Right lobe of liver (tissue), 6 donors: ENCODE results near the gene DLEC1. TPM values are rescaled to one million over a fixed set of nuclear protein-coding genes. Genes with fewer than 3 reads are reported as not detected.

Experiments
- ATAC-seq, 4 donors: fragments of 200-7000 bp; cut with Tn5 transposase; one replicate each; pipeline ENCODE4 v1.9.1; 2020; ENCODE audit warnings: mild to moderate bottlenecking in 4 of 4, moderate library complexity in 4 of 4
- DNase-seq, 3 donors: peaks; one replicate each; pipeline ENCODE4 v3.0.0-alpha.2; 2020
- H3K27ac ChIP-seq, 3 donors: fragments of 200-600 bp; one replicate each; pipeline ENCODE4 v1.8.0; 2022
- H3K27me3 ChIP-seq, 2 donors: fragments of 200-600 bp; one replicate each; pipeline ENCODE4 v1.8.0; 2022
- H3K36me3 ChIP-seq, 4 donors: fragments of 200-600 bp; sonication (generic) in 1 of 4; one replicate each; pipeline versions ENCODE4 v1.5.1 to v1.8.0; 2017 to 2022; ENCODE audit warnings: control low read depth in 1 of 4
- H3K4me1 ChIP-seq, 4 donors: fragments of 200-600 bp; sonication (generic) in 1 of 4; one replicate each; pipeline versions ENCODE4 v1.5.1 to v1.8.0; 2017 to 2022; ENCODE audit warnings: control low read depth in 1 of 4
- H3K4me3 ChIP-seq, 3 donors: fragments of 200-600 bp; one replicate each; pipeline ENCODE4 v1.8.0; 2022
- H3K9me3 ChIP-seq, 4 donors: fragments of 200-600 bp; sonication (generic) in 1 of 4; one replicate each; pipeline versions ENCODE4 v1.5.1 to v1.8.0; 2017 to 2022; ENCODE audit warnings: control low read depth in 1 of 4
- POLR2A ChIP-seq: fragments of 450-650 bp; IDR thresholded peaks from one replicate; pipeline ENCODE4 v1.6.1; 2017; ENCODE audit warnings: antibody characterized with exemption, mild to moderate bottlenecking
- WGBS: methylation state at CpG from one replicate; pipeline ENCODE4 v1.1.6; 2018; ENCODE audit warnings: low coverage, low lambda C conversion rate; ENCODE audit not compliant: insufficient coverage; ENCODE audit errors: missing lambda C conversion rate; 5-methylcytosine and 5-hydroxymethylcytosine counted together
- intact Hi-C, 2 donors: fragments of 100-400 bp; cut with DNase I; formaldehyde crosslinking; loops; one replicate each; pipeline versions ENCODE4 v1.11.2 to v1.14.1; 2022
- total RNA-seq, 6 experiments: library from RNA; depleted of rRNA in 2 of 6; stranded (reverse); fragments of >200 nt in 2 of 6; fragmentation: NEBNext Ultra II Directional in 3 of 6; extraction: Animal tissue kit (Norgen Biotek cat#: 25700) in 3 of 6; gene quantifications; one replicate each; pipeline versions ENCODE4 v1.1.0 to v1.2.4, GENCODE V29; 2016 to 2023
- TF ChIP-seq, protein P1 (sequence below), 4 donors: fragments of 200-600 bp in 3 of 4; fragments of 450-650 bp in 1 of 4; IDR thresholded peaks; one replicate each; pipeline versions ENCODE4 v1.5.1 to v1.8.0; 2016 to 2022; ENCODE audit warnings: antibody characterized with exemption in 4 of 4, mild to moderate bottlenecking in 2 of 4
- donor health status: DM: no; HTN: yes; CAD: no.
- donor health status: DM: no; HTN: no; CAD: no.
- donor health status: DM: no; HTN: no; CAD: no.
- donor health status: DM: no; HTN: yes; CAD: no.
- donor health status: DM: no; HTN: yes; CAD: no.

The DLEC1 gene
- total RNA-seq, 6 experiments from 2014 or later = 0.04 to 0.18 (median 0.15) TPM; not detected in 2

DNA sequence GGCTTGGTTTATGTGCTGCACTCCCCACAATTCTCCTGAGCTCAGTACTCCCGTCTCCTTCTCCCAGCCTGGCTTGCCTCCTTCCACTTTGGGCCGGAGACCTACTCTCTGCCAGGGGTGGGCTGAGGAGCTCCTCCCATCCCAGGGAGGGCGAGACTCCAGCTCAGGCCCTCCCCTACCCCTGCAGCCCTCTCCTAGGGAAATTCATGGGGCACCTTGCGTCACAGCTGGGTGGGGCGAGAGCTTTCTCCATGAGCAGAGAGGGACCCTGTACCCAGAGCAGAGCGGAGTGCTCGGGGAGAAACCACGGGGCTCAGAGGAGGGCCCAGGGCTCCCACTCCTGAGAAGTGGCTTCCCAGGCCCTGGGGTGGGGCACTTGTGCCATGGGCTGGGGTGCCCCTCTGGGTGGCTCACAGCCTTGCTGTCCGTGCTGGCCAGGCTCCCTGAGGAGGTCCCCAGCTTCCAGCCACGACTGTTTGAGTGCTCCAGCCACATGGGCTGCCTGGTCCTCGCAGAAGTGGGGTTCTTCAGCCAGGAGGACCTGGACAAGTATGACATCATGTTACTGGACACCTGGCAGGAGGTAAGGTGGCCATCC lies 35.1 kb upstream of the DLEC1 start:
- ATAC-seq (no peak), DNase-seq (peak in 1 of 3 donors; percentile 57)
- TF ChIP-seq, protein P1, sequence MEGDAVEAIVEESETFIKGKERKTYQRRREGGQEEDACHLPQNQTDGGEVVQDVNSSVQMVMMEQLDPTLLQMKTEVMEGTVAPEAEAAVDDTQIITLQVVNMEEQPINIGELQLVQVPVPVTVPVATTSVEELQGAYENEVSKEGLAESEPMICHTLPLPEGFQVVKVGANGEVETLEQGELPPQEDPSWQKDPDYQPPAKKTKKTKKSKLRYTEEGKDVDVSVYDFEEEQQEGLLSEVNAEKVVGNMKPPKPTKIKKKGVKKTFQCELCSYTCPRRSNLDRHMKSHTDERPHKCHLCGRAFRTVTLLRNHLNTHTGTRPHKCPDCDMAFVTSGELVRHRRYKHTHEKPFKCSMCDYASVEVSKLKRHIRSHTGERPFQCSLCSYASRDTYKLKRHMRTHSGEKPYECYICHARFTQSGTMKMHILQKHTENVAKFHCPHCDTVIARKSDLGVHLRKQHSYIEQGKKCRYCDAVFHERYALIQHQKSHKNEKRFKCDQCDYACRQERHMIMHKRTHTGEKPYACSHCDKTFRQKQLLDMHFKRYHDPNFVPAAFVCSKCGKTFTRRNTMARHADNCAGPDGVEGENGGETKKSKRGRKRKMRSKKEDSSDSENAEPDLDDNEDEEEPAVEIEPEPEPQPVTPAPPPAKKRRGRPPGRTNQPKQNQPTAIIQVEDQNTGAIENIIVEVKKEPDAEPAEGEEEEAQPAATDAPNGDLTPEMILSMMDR (IDR thresholded peaks at IDR 0.05) = no peak
- TF ChIP-seq POLR2A = no peak
- H3K27me3 ChIP-seq = no peaks in the 10 kb centered on the region
- H3K36me3 ChIP-seq = no peaks in the 10 kb centered on the region
- H3K4me1 ChIP-seq = no peaks in the 10 kb centered on the region
- H3K27ac ChIP-seq = no peak overlapping the region
- no peak overlapping the region for H3K4me3 ChIP-seq
- no peaks in the 10 kb centered on the region for H3K9me3 ChIP-seq
- WGBS = 60% methylated on average over 3 of the region's 11 CpGs
- intact Hi-C loops = loop anchor here (10.0 kb wide), 1 partner anchor 111 kb away; no protein-coding TSS in a partner anchor

DNA sequence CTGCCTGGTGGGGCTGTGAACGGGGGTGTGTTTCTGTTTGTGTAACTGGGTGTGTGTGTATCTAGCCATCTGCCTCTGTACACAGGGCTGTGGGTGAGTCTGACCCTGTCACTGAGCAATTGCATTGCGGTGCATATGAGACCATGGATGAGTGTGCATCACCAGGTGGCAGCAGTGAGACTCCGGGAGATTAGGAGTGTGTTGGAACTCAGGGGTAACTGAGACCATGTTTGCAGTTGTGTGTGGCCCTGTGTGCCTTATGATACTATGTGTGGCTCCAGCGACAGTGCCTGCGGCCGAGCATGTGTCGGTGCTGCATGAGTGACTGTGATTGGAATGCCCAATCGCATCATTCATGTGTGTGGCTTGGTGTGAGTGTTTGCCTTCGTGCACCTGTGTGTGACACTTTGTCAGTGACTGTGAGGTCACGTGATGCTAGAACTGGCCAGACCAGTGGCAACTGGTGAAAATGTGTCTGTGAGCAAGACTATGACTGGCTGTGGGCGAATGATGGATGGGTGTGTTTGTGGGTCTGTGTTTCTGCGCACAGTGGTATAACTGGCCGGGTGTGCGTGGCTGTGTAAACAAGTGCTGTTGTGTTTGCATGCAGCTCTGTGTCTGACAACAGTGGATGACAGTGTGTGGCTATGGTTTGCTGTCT lies 34.5 kb upstream of the DLEC1 start:
- no peak overlapping the region for H3K4me3 ChIP-seq
- H3K27ac ChIP-seq = no peak overlapping the region
- peak; percentile 79 to 82 (median 81) for DNase-seq
- intact Hi-C loops = loop anchor here (10.0 kb wide), 1 partner anchor 110 kb away; no protein-coding TSS in a partner anchor
- WGBS = 57% methylated on average over 4 of the region's 14 CpGs
- TF ChIP-seq, protein P1 (IDR thresholded peaks at IDR 0.05) = peak; percentile 64 to 79 (median 75)
- no peak for TF ChIP-seq POLR2A
- ATAC-seq = peak; percentile 80 to 89 (median 82)
- H3K36me3 ChIP-seq = no peaks in the 10 kb centered on the region
- no peaks in the 10 kb centered on the region for H3K27me3 ChIP-seq
- H3K9me3 ChIP-seq = no peaks in the 10 kb centered on the region
- H3K4me1 ChIP-seq = no peaks in the 10 kb centered on the region

DNA sequence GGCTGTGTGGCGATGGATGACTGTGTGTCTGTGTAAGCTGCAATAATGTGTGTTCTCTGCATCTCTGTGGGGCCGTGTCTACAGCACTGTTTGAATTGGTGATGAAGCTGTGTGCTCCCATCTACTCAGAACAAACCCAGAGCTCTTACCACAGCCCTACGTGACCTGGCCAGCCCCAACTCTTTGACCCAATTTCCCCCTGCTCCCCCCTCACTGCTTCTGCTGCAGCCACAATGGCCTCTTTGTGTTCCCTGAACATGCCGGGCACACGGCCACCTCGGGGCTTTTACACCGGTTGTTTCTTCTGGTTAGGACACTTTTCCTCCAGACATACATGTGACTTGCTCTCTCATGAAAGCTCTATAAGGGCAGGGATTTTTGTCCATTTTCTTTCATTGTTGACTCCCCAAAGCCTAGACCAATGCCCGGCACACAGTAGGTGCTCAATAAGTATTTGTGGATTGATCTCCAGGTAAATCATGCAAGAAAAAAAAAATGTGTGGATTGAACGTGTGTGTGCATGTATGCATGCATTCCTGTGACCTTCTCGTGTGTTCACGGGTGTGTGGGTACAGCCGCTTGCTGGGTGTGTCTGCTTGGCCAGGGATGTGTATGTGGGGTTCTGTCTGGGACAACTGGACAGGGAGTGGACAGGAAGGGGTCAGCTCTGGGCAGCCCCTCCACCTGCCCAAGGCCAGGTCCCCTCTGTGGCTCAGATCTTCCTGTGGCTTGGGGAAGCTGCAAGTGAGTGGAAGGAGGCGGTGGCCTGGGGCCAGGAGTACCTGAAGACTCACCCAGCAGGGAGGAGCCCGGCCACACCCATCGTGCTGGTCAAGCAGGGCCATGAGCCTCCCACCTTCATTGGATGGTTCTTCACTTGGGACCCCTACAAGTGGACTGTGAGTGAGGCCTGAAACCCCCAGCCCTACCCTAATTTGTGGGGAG lies 33.7 kb upstream of the DLEC1 start:
- intact Hi-C loops = loop anchor here (10.0 kb wide), 1 partner anchor 109 kb away; no protein-coding TSS in a partner anchor
- H3K9me3 ChIP-seq = no peaks in the 10 kb centered on the region
- no peak overlapping the region for H3K4me3 ChIP-seq
- H3K27me3 ChIP-seq = no peaks in the 10 kb centered on the region
- no peak for ATAC-seq
- peak in 2 of 3 donors; percentile 18 to 53 for DNase-seq
- H3K27ac ChIP-seq = no peak overlapping the region
- no peaks in the 10 kb centered on the region for H3K4me1 ChIP-seq
- 60% methylated on average over 8 of the region's 15 CpGs for WGBS
- TF ChIP-seq POLR2A = no peak
- TF ChIP-seq, protein P1 (IDR thresholded peaks at IDR 0.05) = no peak
- H3K36me3 ChIP-seq = peaks cover 0 to 4% (median 0%) of the 10 kb centered on the region in 4 donors

DNA sequence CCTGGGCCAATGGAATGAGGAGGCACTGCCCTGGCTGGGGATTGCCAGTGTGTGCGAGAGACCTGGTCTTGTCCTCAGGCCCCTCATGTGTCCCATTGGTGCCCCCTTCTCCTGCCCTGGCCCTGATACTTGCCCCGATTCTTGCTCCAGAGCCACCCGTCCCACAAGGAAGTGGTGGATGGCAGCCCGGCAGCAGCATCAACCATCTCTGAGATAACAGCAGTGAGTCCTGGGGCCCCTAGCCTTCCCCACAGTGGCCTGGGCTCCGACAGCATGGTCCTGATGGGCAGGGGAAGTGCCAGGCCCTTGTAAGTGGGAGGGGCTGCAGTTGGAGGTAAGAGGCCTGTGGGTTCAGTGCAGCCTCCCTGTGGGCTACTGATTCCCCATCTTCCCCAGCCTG lies 33.0 kb upstream of the DLEC1 start:
- H3K4me3 ChIP-seq = no peak overlapping the region
- no peak for ATAC-seq
- no CpG with 5 or more reads among the region's 5 CpGs for WGBS
- H3K27me3 ChIP-seq = no peaks in the 10 kb centered on the region
- intact Hi-C loops = loop anchor here (10.0 kb wide), 1 partner anchor 109 kb away; no protein-coding TSS in a partner anchor
- no peaks in the 10 kb centered on the region for H3K9me3 ChIP-seq
- H3K27ac ChIP-seq = no peak overlapping the region
- peaks cover 0 to 5% (median 0%) of the 10 kb centered on the region in 4 donors for H3K36me3 ChIP-seq
- peak in 1 of 3 donors; percentile 50 for DNase-seq
- H3K4me1 ChIP-seq = no peaks in the 10 kb centered on the region
- no peak for TF ChIP-seq POLR2A
- TF ChIP-seq, protein P1 (IDR thresholded peaks at IDR 0.05) = no peak
